GM23248 (cell line): ENCODE data around the gene MFAP4.

Source experiments
- EZH2 ChIP-seq: fragments of 200-600 bp; sonication (generic); IDR thresholded peaks from 2 replicates; pipeline ENCODE4 v1.6.1; 2018; ENCODE audit warnings: antibody characterized with exemption, mild to moderate bottlenecking; ENCODE audit not compliant: insufficient read depth, poor library complexity, severe bottlenecking
- EZH2phosphoT487 ChIP-seq: fragments of 200-600 bp; sonication (generic); IDR thresholded peaks from 2 replicates; pipeline ENCODE4 v1.6.1; 2018; ENCODE audit warnings: antibody characterized with exemption, moderate library complexity, mild to moderate bottlenecking, low read depth; ENCODE audit not compliant: insufficient read depth

DNA sequence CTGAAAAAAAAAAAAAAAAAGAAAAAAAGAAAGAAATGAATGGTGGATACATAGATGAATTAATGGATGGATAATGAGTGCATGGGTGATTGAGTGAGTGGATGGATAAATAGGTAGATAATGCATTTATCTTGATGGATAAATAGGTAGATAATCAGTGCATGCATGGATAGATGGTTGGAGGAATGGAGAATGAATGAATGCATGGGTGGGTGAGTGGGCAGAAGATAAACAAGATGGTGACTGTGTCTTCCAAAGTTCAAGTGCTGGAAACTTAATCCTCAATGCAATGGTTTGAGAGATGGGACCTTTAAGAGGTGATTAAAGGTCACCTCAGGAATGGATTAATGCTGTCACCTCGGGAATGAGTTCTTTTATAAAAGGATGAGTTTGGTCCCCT lies 17.3 kb upstream of the MFAP4 start:
- TF ChIP-seq EZH2 = no peak
- no peak for TF ChIP-seq EZH2phosphoT487
